MCF 10A (cell line): ENCODE results near the gene ZSCAN31. TPM values are rescaled to one million over a fixed set of nuclear protein-coding genes. Genes with fewer than 3 reads are reported as not detected.

Experiments used
- BruUV-seq: library from RNA; stranded (reverse); fragments of 400-500 nt; replicated peaks from 2 replicates; lab custom pipeline; 2021; lab: Mats Ljungman, UMichigan
- CTCF ChIA-PET: fragments of 300-600 bp; sonication (Branson Sonifier 250); formaldehyde crosslinking; extraction: SDS; loops from one replicate; lab custom pipeline; 2021; ENCODE audit warnings: antibody characterized with exemption, inconsistent platforms; lab: Yijun Ruan, JAX
- POLR2A ChIA-PET: fragments of 300-600, 350-650 bp; sonication (Branson Sonifier 250); formaldehyde crosslinking; extraction: SDS; loops from one replicate; lab custom pipeline; 2020; ENCODE audit warnings: antibody characterized with exemption, inconsistent platforms; lab: Yijun Ruan, JAX
- DNase-seq: peaks from one replicate; pipeline ENCODE4 v3.0.0-alpha.2; 2018; ENCODE audit not compliant: unreplicated experiment
- H3K27ac Mint-ChIP-seq: one replicate; pipeline ENCODE4 v1.8.0; 2022; ENCODE audit warnings: mild to moderate bottlenecking, low read depth, mixed read lengths; ENCODE audit not compliant: unreplicated experiment
- H3K27me3 Mint-ChIP-seq: one replicate; pipeline ENCODE4 v1.8.0; 2022; ENCODE audit warnings: mixed read lengths; ENCODE audit not compliant: insufficient read depth, unreplicated experiment
- H3K36me3 Mint-ChIP-seq: one replicate; pipeline ENCODE4 v1.8.0; 2022; ENCODE audit warnings: mild to moderate bottlenecking, moderate library complexity, mixed read lengths; ENCODE audit not compliant: insufficient read depth, unreplicated experiment
- H3K4me1 Mint-ChIP-seq: one replicate; pipeline ENCODE4 v1.8.0; 2022; ENCODE audit warnings: mixed read lengths; ENCODE audit not compliant: insufficient read depth, unreplicated experiment
- H3K4me3 Mint-ChIP-seq: one replicate; pipeline ENCODE4 v1.8.0; 2022; ENCODE audit warnings: mild to moderate bottlenecking, moderate library complexity, mixed read lengths; ENCODE audit not compliant: unreplicated experiment
- H3K9me3 Mint-ChIP-seq: one replicate; pipeline ENCODE4 v1.8.0; 2022; ENCODE audit warnings: mixed read lengths; ENCODE audit not compliant: unreplicated experiment
- intact Hi-C: fragments of 100-400 bp; cut with micrococcal nuclease; formaldehyde crosslinking; loops from 2 replicates; pipeline ENCODE4 v1.14.1; 2022
- total RNA-seq: library from RNA; stranded (reverse); gene quantifications from 2 replicates; pipeline ENCODE4 v1.2.3, GENCODE V29; 2022
- TF ChIP-seq, protein P1 (sequence below): fragments of 200-600 bp; IDR thresholded peaks from one replicate; pipeline ENCODE4 v1.8.0; 2022; ENCODE audit warnings: antibody characterized with exemption, mild to moderate bottlenecking; ENCODE audit not compliant: unreplicated experiment

Gene ZSCAN31
- total RNA-seq, 1 experiment from 2014 or later: 5.0 TPM

DNA sequence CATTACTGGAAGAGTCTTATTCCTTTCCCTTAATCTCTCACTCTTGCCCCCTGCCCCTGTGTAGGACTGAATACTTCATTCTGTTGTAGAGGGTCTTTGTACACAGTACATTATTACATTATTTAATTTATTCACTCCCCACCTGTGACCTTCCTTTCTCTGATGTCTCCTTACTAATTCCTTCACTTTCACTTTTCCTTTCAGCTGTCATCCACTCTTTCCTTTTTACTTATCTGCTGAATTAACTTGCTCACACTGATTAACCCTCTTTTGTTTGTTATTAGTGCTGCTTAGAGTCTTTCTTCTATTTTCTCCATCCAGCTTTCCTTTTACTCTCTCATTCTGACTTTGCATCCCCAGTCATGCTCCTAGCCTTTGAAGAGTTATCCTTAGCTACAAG is 61.1 kb downstream of the ZSCAN31 start:
- TF ChIP-seq, protein P1, sequence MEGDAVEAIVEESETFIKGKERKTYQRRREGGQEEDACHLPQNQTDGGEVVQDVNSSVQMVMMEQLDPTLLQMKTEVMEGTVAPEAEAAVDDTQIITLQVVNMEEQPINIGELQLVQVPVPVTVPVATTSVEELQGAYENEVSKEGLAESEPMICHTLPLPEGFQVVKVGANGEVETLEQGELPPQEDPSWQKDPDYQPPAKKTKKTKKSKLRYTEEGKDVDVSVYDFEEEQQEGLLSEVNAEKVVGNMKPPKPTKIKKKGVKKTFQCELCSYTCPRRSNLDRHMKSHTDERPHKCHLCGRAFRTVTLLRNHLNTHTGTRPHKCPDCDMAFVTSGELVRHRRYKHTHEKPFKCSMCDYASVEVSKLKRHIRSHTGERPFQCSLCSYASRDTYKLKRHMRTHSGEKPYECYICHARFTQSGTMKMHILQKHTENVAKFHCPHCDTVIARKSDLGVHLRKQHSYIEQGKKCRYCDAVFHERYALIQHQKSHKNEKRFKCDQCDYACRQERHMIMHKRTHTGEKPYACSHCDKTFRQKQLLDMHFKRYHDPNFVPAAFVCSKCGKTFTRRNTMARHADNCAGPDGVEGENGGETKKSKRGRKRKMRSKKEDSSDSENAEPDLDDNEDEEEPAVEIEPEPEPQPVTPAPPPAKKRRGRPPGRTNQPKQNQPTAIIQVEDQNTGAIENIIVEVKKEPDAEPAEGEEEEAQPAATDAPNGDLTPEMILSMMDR: no peak
- BruUV-seq: no TSS peak
- Mint-ChIP-seq H3K27me3 (no peaks in the 10 kb centered on the region), H3K4me3 (no peak overlapping the region), H3K4me1 (no peaks in the 10 kb centered on the region), H3K36me3 (peaks cover 47% of the 10 kb centered on the region), H3K9me3 (no peaks in the 10 kb centered on the region), H3K27ac (no peak overlapping the region)
- intact Hi-C loops: no loop called here
- CTCF ChIA-PET: no interaction called here
- no peak for DNase-seq
- POLR2A ChIA-PET: interaction anchor here (1.0 to 1.2 kb wide), 4 partner anchors 15 to 113 kb away, joined by 3 to 4 read pairs (median 3); partner anchors contain the start of gene ZKSCAN4

Other genes starting within 250 kb of the ZSCAN31 start
- gene ZSCAN16, start 211.5 kb downstream of the ZSCAN31 start, total RNA-seq: 2.6 and 4.4 TPM in 2 replicates
- 26.7 and 27.9 TPM in 2 replicates for gene ZKSCAN8, start 194.3 kb downstream of the ZSCAN31 start, total RNA-seq
- gene ZSCAN9, start 110.9 kb downstream of the ZSCAN31 start, total RNA-seq: 13.7 and 15.6 TPM in 2 replicates
- gene ZKSCAN4, start 83.9 kb downstream of the ZSCAN31 start, total RNA-seq: 3.3 and 4.8 TPM in 2 replicates
- gene NKAPL, start 76.9 kb downstream of the ZSCAN31 start, total RNA-seq: not detected in 2 replicates
- gene ZSCAN26, start 69.0 kb downstream of the ZSCAN31 start, total RNA-seq: 11.3 and 13.1 TPM in 2 replicates
- 2.5 and 2.9 TPM in 2 replicates for gene PGBD1, start 54.6 kb downstream of the ZSCAN31 start, total RNA-seq
- gene ZKSCAN3, start 13.8 kb upstream of the ZSCAN31 start, total RNA-seq: 2.7 and 3.7 TPM in 2 replicates
- 4.4 and 5.3 TPM in 2 replicates for gene ZSCAN12, start 63.6 kb upstream of the ZSCAN31 start, total RNA-seq
- gene ZSCAN23, start 107.3 kb upstream of the ZSCAN31 start, total RNA-seq: 3.0 and 4.7 TPM in 2 replicates
- gene GPX6, start 179.6 kb upstream of the ZSCAN31 start, total RNA-seq: not detected in 2 replicates
- gene GPX5, start 189.7 kb upstream of the ZSCAN31 start, total RNA-seq: not detected in 2 replicates